Measurements from ENCODE around the gene PDCD1.

DNA sequence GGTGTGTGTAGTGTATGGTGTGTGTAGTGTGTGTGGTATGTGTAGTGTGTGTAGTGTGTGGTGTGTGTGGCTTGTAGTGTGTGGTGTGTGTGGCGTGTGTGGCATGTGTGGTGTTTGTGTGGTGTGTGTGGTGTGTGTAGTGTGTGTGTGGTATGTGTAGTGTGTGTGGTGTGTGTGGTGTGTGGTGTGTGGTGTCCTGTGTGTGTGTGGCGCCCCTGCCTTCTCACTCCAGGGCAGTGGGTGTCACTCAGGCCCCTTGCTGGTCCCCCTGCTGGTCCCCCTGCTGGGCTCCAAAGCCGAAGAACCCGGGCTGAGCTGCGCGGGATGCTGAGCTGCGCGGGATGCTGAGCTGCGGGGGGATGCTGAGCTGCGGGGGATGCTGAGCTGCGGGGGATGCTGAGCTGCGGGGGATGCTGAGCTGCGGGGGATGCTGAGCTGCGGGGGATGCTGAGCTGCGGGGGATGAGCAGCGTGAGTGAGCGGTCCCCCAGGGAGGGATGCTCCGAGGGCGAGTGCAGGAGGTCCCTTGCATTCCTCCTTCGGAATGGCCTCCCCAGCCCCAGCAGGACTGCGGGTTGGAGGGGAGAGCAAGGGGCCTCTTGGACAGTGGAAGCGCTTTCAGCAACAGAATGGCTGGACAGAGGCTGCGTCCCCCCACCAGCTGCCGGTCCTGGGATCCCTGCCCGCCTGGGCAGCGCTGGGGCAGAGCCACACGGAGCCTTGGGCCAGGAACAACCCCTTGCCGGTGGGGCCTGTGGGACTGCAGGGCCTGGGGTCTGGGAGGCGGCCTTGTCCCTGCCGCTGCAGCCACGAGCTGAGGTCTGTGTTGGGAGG lies 7.5 kb upstream of the PDCD1 start:
- TF ChIP-seq EZH2 (IDR thresholded peaks at IDR 0.05; ENCODE audit: borderline replicate concordance), result no peak
- TF ChIP-seq, protein P1, sequence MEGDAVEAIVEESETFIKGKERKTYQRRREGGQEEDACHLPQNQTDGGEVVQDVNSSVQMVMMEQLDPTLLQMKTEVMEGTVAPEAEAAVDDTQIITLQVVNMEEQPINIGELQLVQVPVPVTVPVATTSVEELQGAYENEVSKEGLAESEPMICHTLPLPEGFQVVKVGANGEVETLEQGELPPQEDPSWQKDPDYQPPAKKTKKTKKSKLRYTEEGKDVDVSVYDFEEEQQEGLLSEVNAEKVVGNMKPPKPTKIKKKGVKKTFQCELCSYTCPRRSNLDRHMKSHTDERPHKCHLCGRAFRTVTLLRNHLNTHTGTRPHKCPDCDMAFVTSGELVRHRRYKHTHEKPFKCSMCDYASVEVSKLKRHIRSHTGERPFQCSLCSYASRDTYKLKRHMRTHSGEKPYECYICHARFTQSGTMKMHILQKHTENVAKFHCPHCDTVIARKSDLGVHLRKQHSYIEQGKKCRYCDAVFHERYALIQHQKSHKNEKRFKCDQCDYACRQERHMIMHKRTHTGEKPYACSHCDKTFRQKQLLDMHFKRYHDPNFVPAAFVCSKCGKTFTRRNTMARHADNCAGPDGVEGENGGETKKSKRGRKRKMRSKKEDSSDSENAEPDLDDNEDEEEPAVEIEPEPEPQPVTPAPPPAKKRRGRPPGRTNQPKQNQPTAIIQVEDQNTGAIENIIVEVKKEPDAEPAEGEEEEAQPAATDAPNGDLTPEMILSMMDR (IDR thresholded peaks at IDR 0.05; ENCODE audit: poor library complexity), result no peak
- TF ChIP-seq EZH2phosphoT487 (IDR thresholded peaks at IDR 0.05; ENCODE audit: low read depth, severe bottlenecking, unreplicated experiment), result no peak
